Suppressor macrophage (primary cell): ENCODE results near the gene ZCCHC8.
"Not testable (repeated sequence)": the region's sequence is repeated elsewhere in the genome, so short reads cannot be mapped to it uniquely, and the experiment has no call there.

Experiments
- DNase-seq, 4 experiments: peaks; one replicate each; pipeline ENCODE4 v3.0.0-alpha.2; 2020 to 2022
- total RNA-seq, 17 experiments: gene quantifications; one replicate each; lab custom pipeline; 2026; ENCODE audit warnings: mixed read lengths in 6 of 17, inconsistent platforms in 3 of 17; lab: John Stamatoyannopoulos, UW

Gene ZCCHC8
- 22.2 to 40.8 (median 30.6) reads per million in 17 experiments for total RNA-seq

DNA sequence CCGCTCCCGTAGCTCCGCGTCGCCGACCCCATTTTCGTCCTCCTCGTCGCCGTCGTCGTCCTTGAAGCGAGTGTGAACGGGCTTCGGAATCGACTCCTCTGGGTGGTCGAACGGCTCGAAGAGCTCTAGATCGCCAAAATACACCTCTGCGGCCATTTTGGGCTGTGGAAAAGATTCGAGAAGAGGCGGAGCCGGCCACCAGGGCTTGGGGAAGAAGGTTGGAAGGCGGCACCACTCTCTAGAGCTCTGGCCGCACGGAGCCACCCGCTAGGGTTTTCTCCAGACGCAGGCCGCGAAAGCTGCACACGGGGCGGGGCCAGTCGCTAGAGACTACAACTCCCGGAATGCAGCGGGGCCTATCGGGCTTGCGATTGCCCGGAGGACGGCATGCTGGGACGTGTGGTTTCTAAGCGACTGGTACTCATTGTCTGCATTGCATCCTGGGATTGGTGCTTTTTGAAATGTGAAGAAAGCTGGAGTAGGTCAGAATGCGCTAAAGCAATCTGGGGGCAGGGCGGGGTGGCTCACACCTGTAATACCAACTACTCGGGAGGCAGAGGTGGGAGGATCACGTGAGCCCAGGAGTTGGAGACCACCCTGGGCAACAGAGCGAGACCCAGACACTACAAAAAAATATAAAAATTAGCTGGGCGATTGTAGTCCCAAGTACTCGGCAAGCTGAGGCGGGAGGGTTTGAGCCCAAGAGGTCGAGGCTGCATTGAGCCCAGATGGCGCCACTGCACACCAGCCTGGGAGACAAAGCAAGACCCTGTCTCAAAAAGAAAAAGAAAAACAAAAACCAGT is at the start of gene ZCCHC8:
Gene ZCCHC8, minus strand, starts transcription at position 248 of the 804 bp plus-strand sequence. Its CDS starts 92 bp downstream, at position 156.
- DNase-seq: peak; percentile 99

DNA sequence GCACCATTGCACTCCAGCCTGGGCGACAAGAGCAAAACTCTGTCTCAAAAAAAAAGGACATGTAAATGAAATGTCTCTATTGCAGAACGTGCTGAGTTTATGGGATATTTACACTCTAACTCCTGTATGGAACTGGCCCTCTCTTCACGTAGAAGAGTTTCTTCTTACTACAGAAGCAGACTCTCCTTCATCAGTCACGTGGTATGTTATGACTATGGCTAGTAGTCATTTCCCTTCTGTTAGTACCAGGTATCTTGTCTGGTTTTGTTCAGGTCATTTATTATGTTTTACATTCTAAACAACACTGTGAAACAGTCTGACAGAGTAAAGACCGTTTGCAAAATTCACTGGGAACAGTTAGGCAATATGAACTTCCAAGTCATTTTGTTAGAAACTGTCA is 46.6 kb upstream of the ZCCHC8 start:
- no peak for DNase-seq

DNA sequence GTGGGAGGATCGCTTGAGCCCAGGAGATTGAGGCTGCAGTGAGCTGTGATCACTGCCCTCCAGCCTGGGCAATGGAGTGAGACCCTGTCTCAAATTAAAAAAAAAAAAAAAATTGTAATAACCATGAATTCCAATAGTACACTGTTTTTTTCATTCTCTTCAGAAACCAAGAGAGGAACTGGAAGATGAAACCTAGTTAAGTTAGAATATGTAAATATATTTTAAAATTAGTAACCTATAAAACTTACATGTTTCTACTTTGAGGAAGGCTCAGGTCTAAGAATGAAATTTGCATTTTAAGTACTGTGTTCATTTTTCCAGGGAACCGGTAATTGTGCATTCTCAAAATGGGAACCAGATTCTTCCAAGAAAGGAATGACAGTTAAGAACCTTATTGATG is 45.1 kb upstream of the ZCCHC8 start:
- no peak for DNase-seq

DNA sequence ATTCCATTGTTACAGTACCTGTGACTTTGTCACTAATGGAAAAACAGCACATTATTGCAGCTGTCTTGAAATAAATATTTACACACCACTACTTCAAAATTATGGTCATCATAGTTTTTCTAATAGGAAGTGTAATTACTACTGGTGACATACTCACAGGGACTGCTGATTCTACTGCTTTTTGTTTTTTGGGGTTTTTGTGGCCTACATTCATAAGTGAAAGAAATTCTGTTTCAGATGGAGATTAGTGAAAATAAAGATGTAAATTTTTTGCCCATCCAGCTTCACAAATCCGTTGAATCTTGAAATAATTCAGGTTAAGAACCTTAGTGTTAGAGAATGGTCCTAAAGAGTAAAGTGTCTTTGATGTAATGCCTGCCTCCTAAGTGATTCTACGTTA is 43.8 kb upstream of the ZCCHC8 start:
- DNase-seq: no peak

DNA sequence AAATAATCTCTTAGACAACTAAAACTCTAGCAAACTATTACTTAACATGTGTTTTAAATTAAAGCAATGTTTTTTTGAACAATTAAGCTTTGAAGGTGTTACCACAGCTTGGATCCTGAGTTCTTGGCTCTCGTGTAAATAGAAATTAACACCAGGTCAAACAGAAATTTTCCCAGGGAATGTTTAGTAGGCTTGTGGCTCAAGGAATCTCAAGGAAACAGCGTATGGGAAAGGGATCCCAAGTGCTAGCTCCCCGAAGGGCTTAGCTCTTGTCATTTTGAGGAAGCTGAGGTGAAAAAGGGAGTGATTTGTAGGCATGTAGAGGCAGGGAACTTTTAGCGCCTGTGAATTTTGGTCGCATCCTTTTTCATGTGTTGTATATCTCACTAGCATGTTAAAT is 37.8 kb upstream of the ZCCHC8 start:
- no peak for DNase-seq

DNA sequence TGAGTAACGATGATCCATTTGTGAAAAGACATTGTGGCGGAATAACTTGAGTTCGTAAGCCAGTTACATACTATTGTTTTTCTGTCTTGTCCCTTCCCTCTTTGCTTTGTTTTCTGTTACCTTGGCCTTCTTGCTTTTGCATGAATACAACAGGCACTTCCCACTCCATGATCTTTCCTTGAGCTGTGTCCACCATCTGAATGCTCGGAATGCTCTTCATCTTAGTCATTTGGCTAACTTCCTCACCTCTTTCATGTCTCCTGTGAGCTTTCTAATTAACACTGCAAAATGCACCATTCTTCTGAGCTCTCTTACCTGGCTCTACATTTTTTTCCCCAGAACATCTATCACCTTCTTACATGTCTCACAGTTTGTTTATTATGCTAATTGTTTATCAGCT is 36.3 kb upstream of the ZCCHC8 start:
- no peak for DNase-seq

DNA sequence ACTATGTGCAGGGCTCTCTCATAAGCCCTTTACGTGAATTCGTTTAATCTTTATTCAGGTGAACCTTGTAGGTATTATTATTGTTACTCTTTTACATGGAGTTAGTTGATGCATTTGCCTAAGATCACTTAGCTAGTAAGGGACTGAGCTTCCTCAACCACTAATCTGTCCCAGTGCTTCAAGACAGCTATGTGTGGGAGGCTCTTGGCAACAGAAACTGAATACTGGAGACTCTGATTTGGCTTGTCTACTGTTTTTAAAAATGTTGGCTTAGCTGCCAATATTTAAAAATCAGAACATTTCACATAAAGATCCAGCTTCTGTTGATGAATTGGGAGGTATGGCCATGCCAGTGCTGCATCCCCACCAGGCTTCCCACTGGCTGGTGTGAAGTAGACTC is 33.1 kb upstream of the ZCCHC8 start:
- no peak for DNase-seq

DNA sequence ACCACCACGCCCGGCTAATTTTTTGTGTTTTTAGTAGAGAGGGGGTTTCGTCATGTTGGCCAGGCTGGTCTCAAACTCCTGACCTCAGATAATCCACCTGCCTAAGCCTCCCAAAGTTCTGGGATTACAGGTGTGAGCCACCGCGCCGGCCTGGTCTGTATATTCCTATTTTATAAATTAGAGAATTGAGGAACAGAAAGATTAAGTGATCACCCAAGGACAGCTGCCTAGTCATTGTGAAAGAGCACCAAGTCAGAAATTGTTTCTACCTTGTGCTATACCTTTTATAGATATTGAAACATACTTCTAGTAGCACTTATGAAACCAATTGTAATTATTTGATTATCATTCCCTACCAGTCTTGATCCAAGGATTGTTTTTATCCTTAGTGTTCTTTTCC is 28.3 kb upstream of the ZCCHC8 start:
- DNase-seq: no peak

DNA sequence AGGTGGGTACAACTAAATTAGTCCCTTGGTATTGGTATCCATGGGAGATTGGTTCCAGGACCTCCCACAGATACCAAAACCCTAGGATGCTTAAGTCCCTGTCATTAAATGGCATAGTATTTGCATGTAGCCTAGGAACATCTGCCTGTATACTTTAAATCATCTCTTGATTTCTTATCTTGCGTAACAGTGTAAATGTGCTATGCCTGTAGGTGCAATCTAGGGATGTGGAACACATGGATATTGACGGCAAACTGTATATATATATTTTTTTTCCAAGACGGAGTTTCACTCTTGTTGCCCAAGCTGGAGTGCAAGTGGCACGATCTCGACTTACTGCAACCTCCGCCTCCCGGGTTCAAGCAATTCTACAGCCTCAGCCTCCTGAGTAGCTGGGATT is 27.9 kb upstream of the ZCCHC8 start:
- DNase-seq: no peak

DNA sequence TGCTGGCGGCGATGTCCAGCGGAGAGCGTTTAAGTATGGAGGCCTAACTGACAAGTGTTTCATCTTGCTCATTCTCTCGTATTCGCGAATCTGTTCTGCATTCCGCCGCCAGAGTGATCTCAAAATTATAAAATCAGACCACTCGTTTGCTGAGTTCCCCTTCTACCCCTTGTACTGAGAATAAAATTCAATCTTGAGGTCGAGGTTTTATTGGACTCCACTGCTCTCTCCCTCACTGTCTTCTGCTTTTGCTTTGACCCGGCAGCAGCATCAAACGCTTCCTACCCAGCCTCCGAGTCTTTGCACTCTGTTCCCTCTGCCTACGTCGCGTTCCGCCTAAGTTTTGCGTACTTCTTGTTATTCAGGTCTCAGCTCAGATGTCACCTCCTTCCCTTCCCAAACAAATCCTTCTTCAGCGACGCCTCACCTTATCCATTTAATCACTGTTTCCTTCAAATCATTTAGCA is 26.8 kb upstream of the ZCCHC8 start:
- DNase-seq: peak; percentile 63 to 78 (median 76)

DNA sequence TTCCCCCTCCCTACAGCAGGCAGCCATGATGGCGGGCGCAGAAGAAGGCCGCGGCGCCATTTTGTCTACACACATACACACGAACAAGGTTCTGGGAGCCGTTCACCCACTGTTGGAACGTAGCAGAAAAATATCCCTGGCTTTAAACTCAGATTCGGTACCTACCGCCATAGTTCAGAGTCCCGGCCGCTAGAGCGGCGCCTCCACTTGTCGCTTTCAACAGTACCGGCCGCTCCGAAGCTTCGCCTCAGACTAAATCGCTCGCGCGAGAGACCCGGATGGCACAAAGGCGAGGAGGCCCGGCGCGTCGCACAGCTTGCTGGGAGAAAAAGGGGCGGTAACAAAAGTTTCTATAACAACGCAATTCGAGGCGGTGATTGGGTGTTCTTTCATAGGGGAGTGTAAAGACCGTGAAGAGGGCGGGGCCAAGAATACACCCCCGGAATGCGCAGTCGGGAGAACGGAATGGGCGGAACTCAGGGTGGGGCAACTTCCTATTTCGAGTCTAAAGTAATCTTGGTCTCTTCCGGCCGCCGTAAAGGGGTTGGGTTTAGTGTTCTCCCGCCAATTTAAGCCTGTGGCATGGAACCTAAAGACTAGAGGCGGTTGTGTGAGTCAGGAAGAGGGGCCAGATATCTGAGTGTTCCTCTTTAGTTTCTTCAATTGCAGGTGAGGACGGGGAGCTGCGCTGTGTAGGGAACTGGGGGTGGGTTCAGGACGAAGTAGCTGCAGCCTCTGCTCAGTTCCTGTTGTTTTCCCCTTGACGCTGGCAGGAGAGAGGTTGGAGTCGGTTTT is 26.1 kb upstream of the ZCCHC8 start, which contains the start of the genes KNTC1 and RSRC2:
Gene KNTC1, plus strand, starts transcription at position 567 of the 795 bp plus-strand sequence. CDS start 2,815 bp downstream, outside the sequence.
Gene RSRC2, minus strand, starts transcription at position 254 of the 795 bp plus-strand sequence. Its CDS starts 83 bp downstream, at position 171.
- peak; percentile 98 to 100 (median 100) for DNase-seq

DNA sequence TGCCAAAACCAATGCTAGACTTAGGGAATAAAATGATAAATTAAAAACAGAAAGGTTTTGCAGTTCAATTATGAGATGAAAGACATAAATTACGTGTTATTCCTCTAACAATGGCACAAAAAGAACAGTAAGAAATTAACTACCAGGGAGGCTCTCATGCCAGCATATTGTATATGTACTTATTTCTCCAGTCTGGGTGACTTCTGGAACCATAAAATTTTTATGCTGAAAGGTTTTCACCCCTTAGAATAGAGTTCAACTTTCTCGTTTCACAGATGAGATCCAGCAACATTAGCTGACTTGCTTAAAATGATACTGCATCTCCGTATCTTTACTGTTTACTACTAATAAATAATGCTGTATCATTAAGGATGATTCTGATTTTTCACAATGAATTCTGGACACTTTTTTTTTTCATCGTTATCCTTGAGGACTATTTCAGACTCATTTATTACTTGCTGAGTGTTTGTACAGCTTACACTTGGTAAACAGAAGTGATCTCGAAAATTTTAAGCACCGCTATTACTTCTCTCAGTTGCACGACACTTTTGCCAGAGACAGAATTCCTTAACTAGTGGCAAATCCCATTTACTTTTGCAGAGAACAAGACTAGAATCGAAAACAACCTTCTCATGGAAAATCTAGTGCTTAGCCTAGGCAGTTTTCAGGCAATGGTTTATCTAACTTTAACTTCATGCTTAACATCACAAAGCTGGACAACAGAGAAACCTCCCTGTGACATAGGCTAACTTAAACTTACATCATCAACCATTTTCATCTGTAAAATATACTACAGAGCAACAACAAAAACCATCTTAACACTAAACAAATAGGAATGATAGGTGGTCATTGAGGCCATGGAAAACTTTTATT is 23.4 kb upstream of the ZCCHC8 start:
- DNase-seq: no peak

DNA sequence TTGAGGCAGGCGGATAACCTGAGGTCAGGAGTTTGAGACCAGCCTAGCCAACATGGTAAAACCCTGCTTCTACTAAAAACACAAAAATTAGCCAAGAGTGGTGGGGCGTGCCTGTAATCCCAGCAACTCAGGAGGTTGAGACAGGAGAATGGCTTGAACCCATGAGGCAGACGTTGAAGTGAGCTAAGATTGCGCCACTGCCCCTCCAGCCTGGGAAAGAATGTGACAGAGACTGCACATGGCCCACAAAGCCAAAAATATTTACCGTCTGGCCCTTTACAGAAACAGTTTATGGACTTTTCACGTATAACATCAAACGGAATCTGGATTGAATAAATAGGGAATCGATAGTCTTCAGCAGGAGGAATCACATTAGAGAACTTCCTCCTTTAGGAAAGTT is 22.5 kb upstream of the ZCCHC8 start:
- peak in 3 of 4 experiments; percentile 18 to 29 (median 22) for DNase-seq

DNA sequence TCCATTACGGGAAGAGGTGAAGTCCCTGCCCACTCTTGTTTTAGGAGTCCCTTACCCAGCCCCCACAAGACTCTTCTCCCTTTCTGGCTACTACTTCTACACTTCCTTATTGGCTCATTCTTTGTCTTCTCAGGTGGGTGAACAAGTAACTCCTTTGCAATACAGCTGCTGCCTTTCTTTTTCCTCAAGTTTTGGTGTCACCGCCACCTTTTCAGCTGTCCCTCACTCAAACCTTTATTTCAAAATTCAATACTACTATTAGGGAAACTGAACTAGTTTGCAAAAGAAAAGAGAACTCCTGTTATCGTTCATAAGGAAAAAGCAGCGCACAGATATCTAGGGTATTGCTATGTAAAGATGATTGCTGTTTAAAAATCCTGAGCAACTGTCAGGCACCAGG is 19.9 kb upstream of the ZCCHC8 start:
- no peak for DNase-seq

DNA sequence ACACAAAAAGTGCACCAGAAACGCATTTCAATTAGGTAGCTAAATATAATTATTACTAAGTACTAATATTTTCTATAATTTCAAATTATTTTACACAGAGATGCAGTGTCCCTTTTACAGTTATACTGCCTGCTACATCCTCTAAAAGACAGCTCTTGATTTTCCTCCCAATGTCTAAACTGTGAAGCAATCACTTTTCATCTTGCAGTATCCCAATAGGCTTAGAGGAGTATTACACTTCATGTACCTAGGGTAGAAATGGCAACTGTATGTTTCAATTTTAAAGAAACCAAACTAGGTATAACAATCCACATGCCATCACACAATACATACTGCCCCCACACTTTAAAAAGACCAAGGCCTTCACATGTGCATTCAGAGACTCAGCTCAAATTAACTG is 18.7 kb upstream of the ZCCHC8 start:
- no peak for DNase-seq

DNA sequence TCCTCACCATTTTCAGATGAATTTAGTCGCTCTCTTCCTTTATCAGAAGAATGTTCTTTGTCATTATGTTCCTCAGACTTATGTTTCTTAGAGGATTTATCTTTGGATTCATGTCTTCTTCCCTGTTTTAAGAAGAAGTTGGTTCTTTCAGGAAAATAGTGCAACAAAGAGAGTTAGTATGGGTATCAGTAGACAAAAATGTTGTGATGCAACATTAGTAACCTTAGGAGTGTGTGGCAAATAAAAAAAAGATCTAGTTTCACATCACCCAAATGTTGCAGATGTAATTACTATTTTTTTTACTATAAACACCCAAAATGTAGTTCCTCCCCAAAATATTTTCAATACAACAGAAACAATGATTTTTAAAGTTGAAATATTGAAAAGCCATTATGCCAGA is 18.2 kb upstream of the ZCCHC8 start:
- no peak for DNase-seq

DNA sequence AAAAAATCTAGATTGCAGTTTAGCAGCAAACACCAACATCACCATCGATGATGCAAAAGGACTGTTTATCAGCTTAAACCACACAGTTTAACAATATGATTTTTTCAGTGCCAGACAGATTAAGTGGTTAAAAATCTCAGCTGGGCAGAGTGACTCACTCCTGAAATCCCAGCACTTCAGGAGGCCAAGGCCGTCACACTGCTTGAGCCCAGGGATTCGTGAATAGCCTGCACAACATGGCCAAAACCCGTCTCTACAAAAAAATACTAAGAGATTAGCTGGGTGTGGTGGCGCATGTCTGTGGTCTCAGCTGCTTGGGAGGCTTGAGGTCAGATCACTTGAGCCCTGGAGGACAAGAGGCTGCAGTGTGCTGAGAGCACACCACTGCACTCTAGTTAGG is 17.1 kb upstream of the ZCCHC8 start:
- DNase-seq: no peak

DNA sequence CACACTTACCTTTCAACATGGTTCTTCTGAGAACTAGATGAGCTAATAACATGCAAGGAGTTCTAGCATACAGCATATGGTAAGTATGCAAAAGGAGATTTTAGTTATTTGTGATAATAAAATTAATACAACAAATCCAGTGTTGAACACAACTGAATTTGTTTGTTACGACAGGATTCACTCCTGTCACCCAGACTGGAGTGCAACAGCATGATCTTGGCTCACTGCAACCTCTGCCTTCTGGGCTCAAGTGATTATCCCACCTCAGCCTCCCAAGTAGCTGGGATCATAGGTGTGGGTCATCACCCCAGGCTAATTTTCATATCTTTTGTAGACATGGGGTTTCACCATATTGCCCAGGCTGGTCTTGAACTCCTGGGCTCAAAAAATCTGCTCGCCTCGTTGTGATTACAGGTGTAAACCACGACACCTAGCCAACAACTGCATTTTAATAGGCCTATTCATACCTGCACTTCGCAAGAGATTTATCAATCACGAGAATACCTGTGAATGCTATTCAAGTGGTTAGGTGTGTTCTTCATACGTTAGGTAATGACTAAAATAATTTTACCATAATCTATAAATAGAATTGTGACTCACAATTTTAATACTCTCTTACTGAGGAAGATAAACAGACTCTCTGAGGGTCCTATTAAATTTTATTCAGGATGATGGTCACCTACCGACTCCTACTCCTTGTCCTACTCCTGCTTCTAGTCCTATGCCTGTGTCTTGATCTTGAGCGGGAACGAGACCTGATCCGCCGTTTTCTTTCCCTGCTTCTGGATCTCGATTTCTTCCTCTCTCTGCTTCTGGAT is 16.0 kb upstream of the ZCCHC8 start:
- no peak for DNase-seq

DNA sequence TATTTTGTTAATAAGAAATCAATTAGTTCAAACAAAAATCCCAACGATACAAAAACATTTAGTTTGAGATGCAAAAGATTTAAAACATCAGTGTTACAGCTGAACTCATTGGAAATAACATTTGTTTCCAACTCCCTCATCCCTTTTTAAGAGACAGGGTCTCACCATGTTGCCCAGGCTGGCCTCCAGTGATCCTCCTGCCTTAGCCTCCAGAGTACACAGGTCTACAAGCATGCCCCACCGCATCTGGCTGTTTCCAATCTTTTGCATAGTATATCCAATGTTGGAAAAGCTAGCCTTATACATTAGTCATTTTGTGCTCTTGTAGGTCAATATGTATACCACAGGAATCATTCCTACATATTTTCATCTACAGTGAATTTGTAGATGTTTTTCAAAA is 14.5 kb upstream of the ZCCHC8 start:
- no peak for DNase-seq

DNA sequence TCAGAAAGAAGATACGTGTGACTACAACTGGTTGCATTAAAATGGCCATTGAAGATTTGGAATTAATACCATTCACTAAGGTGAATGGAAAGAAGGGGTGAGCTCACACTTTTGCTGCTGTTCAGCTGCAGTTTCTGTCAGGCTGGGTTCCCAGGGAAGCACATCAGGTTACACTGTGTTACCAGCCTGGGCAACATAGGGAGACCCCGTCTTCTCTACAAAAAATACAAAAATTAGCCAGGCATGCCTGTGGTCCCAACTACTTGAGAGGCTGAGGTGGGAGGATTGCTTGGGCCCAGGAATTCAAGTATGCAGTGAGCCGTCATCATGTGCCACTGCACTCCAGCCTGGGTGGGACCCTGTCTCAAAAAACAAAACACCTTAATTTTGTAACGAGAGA is 12.9 kb upstream of the ZCCHC8 start:
- no peak for DNase-seq

DNA sequence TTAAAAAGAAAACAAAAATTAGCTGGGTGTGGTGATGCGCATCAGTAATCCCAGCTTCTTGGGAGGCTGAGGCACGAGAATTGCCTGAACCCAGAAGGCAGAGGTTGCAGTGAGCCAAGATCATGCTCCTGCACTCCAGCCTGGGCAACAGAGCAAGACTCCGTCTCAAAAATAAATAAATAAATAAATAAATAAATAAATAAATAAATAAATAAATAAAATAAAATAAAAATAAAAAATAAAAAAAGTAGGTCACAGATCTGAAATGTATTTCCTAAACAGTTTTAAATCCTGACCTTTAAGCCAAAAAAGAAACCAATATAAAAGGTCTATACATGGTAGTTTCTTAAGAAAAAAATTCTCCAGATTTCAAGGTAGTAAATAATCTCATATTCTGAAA is 12.3 kb upstream of the ZCCHC8 start:
- DNase-seq: not testable (repeated sequence)

DNA sequence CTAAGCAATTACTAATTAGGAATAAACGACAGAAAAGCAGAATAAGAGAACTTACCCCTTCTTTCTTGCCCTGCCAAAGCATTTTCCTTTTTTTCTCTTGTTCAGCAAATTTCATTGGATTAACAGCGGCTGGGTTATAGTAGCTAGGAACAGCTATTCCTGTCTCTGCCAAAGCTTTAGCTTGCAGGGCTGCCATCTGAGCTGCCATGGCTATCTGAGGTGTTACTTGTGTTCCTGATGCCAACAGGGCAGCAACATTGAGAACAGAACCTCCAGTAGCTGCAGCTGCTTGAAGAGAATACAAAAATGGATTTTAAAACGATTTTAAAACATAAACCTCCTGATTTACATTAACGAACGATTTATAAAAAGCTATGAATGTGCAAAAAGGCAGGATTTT is 7.4 kb upstream of the ZCCHC8 start:
- DNase-seq: no peak
